H9 (cell line): ENCODE measurements around the gene FGFR3. TPM values are rescaled to one million over a fixed set of nuclear protein-coding genes. Genes with fewer than 3 reads are reported as not detected.

Source experiments
- DNase-seq: peaks from one replicate; pipeline ENCODE4 v3.0.0-alpha.2; 2017
- H2AFZ ChIP-seq: one replicate; pipeline ENCODE4 v1.6.1; 2013; ENCODE audit warnings: mild to moderate bottlenecking, low read length, control low read depth, moderate library complexity
- H2AK5ac ChIP-seq: 2 replicates; pipeline ENCODE4 v1.6.1; 2013; ENCODE audit warnings: low read length, control low read depth, mixed read lengths; ENCODE audit not compliant: insufficient read length
- H2BK120ac ChIP-seq: one replicate; pipeline ENCODE4 v1.6.1; 2013; ENCODE audit warnings: low read depth, mild to moderate bottlenecking, low read length, control low read depth, inconsistent platforms; ENCODE audit not compliant: poor library complexity, severe bottlenecking
- H2BK12ac ChIP-seq: 2 replicates; pipeline ENCODE4 v1.6.1; 2013; ENCODE audit warnings: low read length, control low read depth, mixed read lengths, low read depth; ENCODE audit not compliant: insufficient read length
- H2BK15ac ChIP-seq: 2 replicates; pipeline ENCODE4 v1.6.1; 2013; ENCODE audit warnings: low read depth, low read length, control low read depth
- H2BK20ac ChIP-seq: one replicate; pipeline ENCODE4 v1.6.1; 2013; ENCODE audit warnings: low read depth, mild to moderate bottlenecking, low read length, control low read depth, inconsistent platforms; ENCODE audit not compliant: poor library complexity, severe bottlenecking
- H2BK5ac ChIP-seq: 2 replicates; pipeline ENCODE4 v1.6.1; 2013; ENCODE audit warnings: low read length, control low read depth, mixed read lengths; ENCODE audit not compliant: insufficient read length
- H3K14ac ChIP-seq: 2 replicates; pipeline ENCODE4 v1.6.1; 2013; ENCODE audit warnings: low read length, control low read depth; ENCODE audit not compliant: insufficient read depth
- H3K18ac ChIP-seq: 2 replicates; pipeline ENCODE4 v1.6.1; 2013; ENCODE audit warnings: low read depth, mild to moderate bottlenecking, mixed read lengths, low read length, control low read depth; ENCODE audit not compliant: insufficient read length
- H3K23ac ChIP-seq: 2 replicates; pipeline ENCODE4 v1.6.1; 2013; ENCODE audit warnings: low read length, control low read depth, mixed read lengths, low read depth; ENCODE audit not compliant: insufficient read length
- H3K23me2 ChIP-seq: 2 replicates; pipeline ENCODE4 v1.6.1; 2013; ENCODE audit warnings: low read depth, mild to moderate bottlenecking, mixed read lengths, low read length, control low read depth; ENCODE audit not compliant: insufficient read length, poor library complexity, severe bottlenecking
- H3K27ac ChIP-seq: 2 replicates; pipeline ENCODE4 v1.5.1; 2013; ENCODE audit warnings: low read length, control low read depth, mixed read lengths, low read depth; ENCODE audit not compliant: insufficient read length
- H3K27me3 ChIP-seq: 2 replicates; pipeline ENCODE4 v1.6.1; 2013; ENCODE audit warnings: low read length, control low read depth, inconsistent platforms; ENCODE audit not compliant: insufficient read depth
- H3K4ac ChIP-seq: 2 replicates; pipeline ENCODE4 v1.6.1; 2013; ENCODE audit warnings: low read depth, mild to moderate bottlenecking, control low read depth, inconsistent platforms, low read length, moderate library complexity
- H3K4me1 ChIP-seq: 2 replicates; pipeline ENCODE4 v1.6.1; 2013; ENCODE audit warnings: low read length, control low read depth, inconsistent platforms; ENCODE audit not compliant: insufficient read depth
- H3K4me2 ChIP-seq: 2 replicates; pipeline ENCODE4 v1.6.1; 2013; ENCODE audit warnings: low read length, control low read depth, mixed read lengths; ENCODE audit not compliant: insufficient read length, insufficient read depth
- H3K56ac ChIP-seq: 2 replicates; pipeline ENCODE4 v1.6.1; 2013; ENCODE audit warnings: low read depth, mild to moderate bottlenecking, mixed read lengths, low read length, control low read depth; ENCODE audit not compliant: insufficient read length
- H3K79me1 ChIP-seq: 2 replicates; pipeline ENCODE4 v1.6.1; 2013; ENCODE audit warnings: low read depth, mild to moderate bottlenecking, moderate library complexity, low read length, control low read depth, inconsistent platforms; ENCODE audit not compliant: insufficient read depth, poor library complexity, severe bottlenecking
- H3K79me2 ChIP-seq: 2 replicates; pipeline ENCODE4 v1.6.1; 2013; ENCODE audit warnings: low read length, control low read depth, inconsistent platforms; ENCODE audit not compliant: insufficient read depth
- H3K9ac ChIP-seq: 2 replicates; pipeline ENCODE4 v1.6.1; 2013; ENCODE audit warnings: low read length, control low read depth, mixed read lengths; ENCODE audit not compliant: insufficient read length; ENCODE audit errors: extremely low read depth
- H3K9me3 ChIP-seq: one replicate; pipeline ENCODE4 v1.6.1; 2013; ENCODE audit warnings: low read depth, low read length, inconsistent platforms; ENCODE audit not compliant: control insufficient read depth
- H3T11ph ChIP-seq: one replicate; pipeline ENCODE4 v1.6.1; 2013; ENCODE audit warnings: mild to moderate bottlenecking, low read length, control low read depth, inconsistent platforms
- H4K20me1 ChIP-seq: one replicate; pipeline ENCODE4 v1.6.1; 2013; ENCODE audit not compliant: control insufficient read depth, insufficient read length, insufficient read depth
- H4K5ac ChIP-seq: 2 replicates; pipeline ENCODE4 v1.6.1; 2013; ENCODE audit warnings: low read depth, mild to moderate bottlenecking, mixed read lengths, low read length, control low read depth; ENCODE audit not compliant: insufficient read length
- H4K8ac ChIP-seq: replicated peaks from 2 replicates; pipeline ENCODE4 v1.6.1; 2013; ENCODE audit warnings: low read length, control low read depth, mixed read lengths, low read depth; ENCODE audit not compliant: insufficient read length
- H4K91ac ChIP-seq: 2 replicates; pipeline ENCODE4 v1.6.1; 2013; ENCODE audit warnings: low read depth, mild to moderate bottlenecking, moderate library complexity, mixed read lengths, low read length, control low read depth; ENCODE audit not compliant: insufficient read length
- H3K27ac Mint-ChIP-seq, 3 experiments: 2 replicates in 2 of 3; 3 replicates in 1 of 3; pipeline ENCODE4 v1.8.0; 2020 to 2021; ENCODE audit warnings: mixed read lengths in 3 of 3, mild to moderate bottlenecking in 1 of 3, moderate library complexity in 1 of 3
- H3K27me3 Mint-ChIP-seq: 2 replicates; pipeline ENCODE4 v1.8.0; 2021; ENCODE audit warnings: low read depth, mild to moderate bottlenecking, moderate library complexity, mixed read lengths
- H3K36me3 Mint-ChIP-seq, 3 experiments: 2 replicates in 2 of 3; 3 replicates in 1 of 3; pipeline ENCODE4 v1.8.0; 2020 to 2021; ENCODE audit warnings: low read depth in 3 of 3, mixed read lengths in 3 of 3; ENCODE audit not compliant: insufficient read depth in 1 of 3
- H3K4me1 Mint-ChIP-seq, 2 experiments: 2 replicates each; pipeline ENCODE4 v1.8.0; 2020; ENCODE audit warnings: mixed read lengths in 2 of 2
- H3K4me3 Mint-ChIP-seq, 2 experiments: 2 replicates in 1 of 2; 3 replicates in 1 of 2; pipeline ENCODE4 v1.8.0; 2020 to 2021; ENCODE audit warnings: mild to moderate bottlenecking in 2 of 2, mixed read lengths in 2 of 2, moderate library complexity in 1 of 2
- H3K9me3 Mint-ChIP-seq, 2 experiments: 2 replicates in 1 of 2; 3 replicates in 1 of 2; pipeline ENCODE4 v1.8.0; 2020; ENCODE audit warnings: mild to moderate bottlenecking in 2 of 2, mixed read lengths in 2 of 2, moderate library complexity in 1 of 2
- CTCF ChIP-seq: fragments of 200-600 bp; sonication (generic); conservative IDR thresholded peaks from 3 replicates; pipeline ENCODE4 v1.8.0; 2021; ENCODE audit warnings: antibody characterized with exemption, mild to moderate bottlenecking
- WGBS: extraction: QIAGEN DNeasy Blood & Tissue Kit; methylation state at CpG from one replicate; pipeline ENCODE4 v1.1.7; 2013; ENCODE audit warnings: missing lambda C conversion rate, low lambda C conversion rate, mixed read lengths; ENCODE audit not compliant: insufficient read length; ENCODE audit errors: extremely low coverage; 5-methylcytosine and 5-hydroxymethylcytosine counted together
- total RNA-seq: library from RNA; stranded (reverse); gene quantifications from 2 replicates; pipeline ENCODE4 v1.2.1, GENCODE V29; 2021

The FGFR3 gene
- total RNA-seq, 1 experiment from 2014 or later = 75.7 TPM

GRCh38 chr4:1745165-1745564 is 47.9 kb upstream of the FGFR3 start:
- no peak overlapping the region for H2BK120ac ChIP-seq
- no peak overlapping the region for H4K8ac ChIP-seq
- H2BK12ac ChIP-seq = no peak overlapping the region
- H3T11ph ChIP-seq = no peak overlapping the region
- Mint-ChIP-seq H3K4me1 (peaks cover 0 to 8% of the 10 kb centered on the region in 2 experiments; a peak in 1 of 4 replicates), H3K27me3 (no peaks in the 10 kb centered on the region), H3K4me3 (no peak overlapping the region), H3K36me3 (peaks cover 19 to 53% (median 44%) of the 10 kb centered on the region in 3 experiments; a peak in 6 of 7 replicates), H3K9me3 (no peaks in the 10 kb centered on the region), H3K27ac (peak overlapping the region in 1 of 3 experiments; percentile 79; a peak in 2 of 7 replicates)
- WGBS = no CpG with 5 or more reads among the region's 13 CpGs
- no peak overlapping the region for H3K4ac ChIP-seq
- no peak overlapping the region for H3K4me2 ChIP-seq
- H3K9ac ChIP-seq = no peak overlapping the region
- no peak overlapping the region for H3K23ac ChIP-seq
- no peak overlapping the region for H3K56ac ChIP-seq
- H3K14ac ChIP-seq = no peak overlapping the region
- H2BK5ac ChIP-seq = no peak overlapping the region
- no peaks in the 10 kb centered on the region for H3K9me3 ChIP-seq
- DNase-seq = no peak
- no peaks in the 10 kb centered on the region for H3K79me1 ChIP-seq
- no peak overlapping the region for H2BK15ac ChIP-seq
- no peak overlapping the region for H2BK20ac ChIP-seq
- H4K5ac ChIP-seq = no peak overlapping the region
- H3K79me2 ChIP-seq = no peaks in the 10 kb centered on the region
- no peaks in the 10 kb centered on the region for H3K23me2 ChIP-seq
- no peaks in the 10 kb centered on the region for H3K4me1 ChIP-seq
- no peaks in the 10 kb centered on the region for H3K27me3 ChIP-seq
- H3K18ac ChIP-seq = no peak overlapping the region
- no peak overlapping the region for H4K91ac ChIP-seq
- H4K20me1 ChIP-seq = no peaks in the 10 kb centered on the region
- H3K27ac ChIP-seq = no peak overlapping the region
- no peak overlapping the region for H2AFZ ChIP-seq
- H2AK5ac ChIP-seq = no peak overlapping the region
- TF ChIP-seq CTCF = no peak
